Measurements from ENCODE around the gene CA4. TPM values are rescaled to one million over a fixed set of nuclear protein-coding genes. Genes with fewer than 3 reads are reported as not detected.

Gene CA4
- total RNA-seq, 3 donors from 2014 or later, result 177 to 725 (median 673) TPM

DNA sequence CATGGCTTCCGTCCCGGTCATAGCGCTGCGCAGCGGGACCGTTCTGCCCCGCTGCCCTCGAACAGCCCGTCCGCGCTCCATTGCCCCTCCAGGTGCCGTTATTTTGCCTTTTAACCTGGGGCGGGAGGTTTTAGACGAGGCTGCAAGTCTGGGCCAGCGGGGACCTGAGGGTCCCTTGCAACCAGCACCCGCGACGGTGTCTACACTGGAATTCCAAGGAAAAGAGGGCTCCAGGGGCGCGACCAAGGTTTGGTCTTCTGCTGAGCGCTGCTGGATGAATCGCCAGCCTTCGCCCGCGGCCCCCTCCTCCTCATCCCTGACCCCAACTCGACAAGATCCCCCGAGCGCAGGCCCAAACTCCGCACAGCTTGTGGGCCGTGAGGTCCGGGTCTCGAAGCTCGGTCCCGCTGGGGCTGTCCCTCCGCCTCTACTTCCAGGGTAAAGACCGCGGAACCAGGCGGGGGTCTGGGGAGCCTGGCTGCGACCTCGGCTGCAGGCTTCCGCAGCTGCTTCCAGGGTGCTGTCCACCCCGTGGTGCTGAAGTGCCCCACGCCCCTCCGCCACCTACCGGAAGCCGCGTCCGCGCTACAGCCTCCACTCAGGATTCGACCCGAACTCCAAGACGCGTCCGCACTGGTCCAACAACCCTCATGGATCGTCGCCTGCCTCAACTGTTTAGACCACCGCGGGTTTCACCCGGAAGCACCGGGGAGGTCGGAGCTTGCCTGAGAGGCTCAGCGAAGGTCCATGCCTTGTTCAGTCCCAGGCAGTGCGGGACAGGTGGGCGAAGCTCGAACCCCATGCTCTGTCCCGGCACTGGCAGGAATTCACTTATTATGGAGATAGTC is 10.1 kb upstream of the CA4 start:
- ATAC-seq (peak; percentile 54), DNase-seq (peak; percentile 72 to 85 (median 84))
- intact Hi-C loops (cut with DNase I, micrococcal nuclease), result no loop called here
- Histone ChIP-seq H3K4me3 (no peak overlapping the region), H3K9me3 (no peaks in the 10 kb centered on the region), H3K36me3 (ENCODE audit: low read depth) (no peaks in the 10 kb centered on the region), H3K4me1 (ENCODE audit: low read depth) (peaks cover 25% of the 10 kb centered on the region)
- TF ChIP-seq CTCF (IDR thresholded peaks at IDR 0.05), result peak; percentile 59

- TF ChIP-seq CTCF (IDR thresholded peaks at IDR 0.05), result no peak
- Histone ChIP-seq H3K4me1 (ENCODE audit: low read depth) (peaks cover 24% of the 10 kb centered on the region), H3K4me3 (no peak overlapping the region), H3K36me3 (ENCODE audit: low read depth) (no peaks in the 10 kb centered on the region), H3K9me3 (no peaks in the 10 kb centered on the region)
- DNase-seq, result peak in 1 of 3 donors; percentile 62
- intact Hi-C loops (cut with DNase I, micrococcal nuclease), result no loop called here
- peak; percentile 6 for ATAC-seq
Observed at GRCh38 chr17:60141111-60142018, 8.4 kb upstream of the CA4 start.

DNA sequence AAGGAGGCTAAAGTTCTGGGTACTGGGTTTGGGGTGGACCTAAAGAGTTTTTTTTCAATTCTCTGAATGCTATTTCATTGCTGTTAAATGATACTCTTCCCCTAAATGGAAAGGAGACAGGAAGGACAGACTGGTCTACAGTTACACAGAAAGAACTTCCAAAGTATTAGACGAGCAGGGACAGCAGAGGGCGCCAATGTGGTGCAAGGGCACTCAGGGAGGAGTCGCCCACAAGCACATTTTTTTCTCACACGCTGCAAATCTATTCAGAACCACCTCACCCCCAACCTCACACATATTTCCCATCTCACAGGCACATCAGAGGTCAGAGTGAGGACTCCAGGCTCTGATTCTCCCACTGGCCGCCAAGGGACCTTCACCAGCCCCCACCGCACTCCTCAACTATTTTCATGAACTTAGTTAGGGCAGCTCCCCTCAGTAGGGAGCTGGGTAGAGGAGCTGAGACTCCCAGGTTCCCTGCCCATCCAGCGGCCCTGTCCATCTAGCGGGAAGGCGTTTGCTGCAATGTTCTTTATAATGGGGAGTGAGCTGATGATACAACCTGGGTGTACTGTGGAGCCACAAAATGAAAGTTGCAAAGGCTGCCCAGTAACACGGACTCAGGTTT is 6.8 kb upstream of the CA4 start:
- intact Hi-C loops (cut with DNase I, micrococcal nuclease), result no loop called here

DNA sequence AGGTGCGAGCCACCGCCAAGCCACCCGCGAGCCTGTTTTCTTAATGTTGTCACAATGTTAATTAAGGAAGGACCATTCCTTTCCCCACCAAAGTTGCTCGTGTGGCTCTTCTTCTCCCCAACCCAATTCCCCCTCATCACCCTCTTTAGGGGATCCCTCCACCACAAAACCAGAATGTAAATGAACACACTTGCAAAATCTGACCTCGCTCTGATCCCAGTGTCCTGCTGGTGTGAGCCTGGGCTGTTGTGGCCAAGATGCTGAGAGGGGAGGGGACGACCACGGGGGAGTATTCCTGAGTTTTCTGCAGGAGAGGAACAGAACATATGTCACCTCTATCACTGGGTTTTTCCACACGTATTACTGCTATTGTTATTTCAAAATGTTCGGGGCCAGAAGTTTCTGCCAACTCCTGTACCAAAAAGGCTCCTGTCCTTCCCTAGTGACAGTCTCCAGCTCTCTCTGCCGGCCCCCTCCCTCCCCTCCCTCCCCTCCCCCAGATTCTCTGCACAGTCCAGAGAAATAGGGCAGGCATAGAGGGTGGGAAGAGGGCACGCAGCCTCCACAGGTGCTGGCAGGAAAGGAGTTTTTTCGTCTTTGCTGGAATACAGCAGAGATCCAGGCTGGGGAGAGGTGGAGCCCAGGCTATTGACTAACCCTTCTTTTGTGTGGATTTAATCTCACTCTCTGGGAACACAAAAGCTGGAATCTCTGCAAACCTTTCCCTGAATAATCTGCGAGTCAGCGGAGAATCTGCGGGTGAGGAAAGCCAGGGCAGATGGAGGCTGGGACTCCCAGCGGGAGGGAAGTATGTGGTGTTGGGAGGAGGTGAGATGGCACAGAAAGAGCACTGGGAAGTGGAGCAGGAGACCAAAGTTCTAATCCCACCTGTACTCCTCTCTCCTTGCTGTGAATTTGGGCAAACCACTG is 4.5 kb upstream of the CA4 start:
- intact Hi-C loops (cut with DNase I, micrococcal nuclease), result no loop called here
- TF ChIP-seq CTCF (IDR thresholded peaks at IDR 0.05), result no peak
- DNase-seq, result peak in 1 of 3 donors; percentile 14

More for the DNA sequence above, 6.8 kb upstream of the CA4 start:
- ATAC-seq (peak; percentile 75), DNase-seq (peak; percentile 81 to 97 (median 87))
- Histone ChIP-seq H3K9me3 (no peaks in the 10 kb centered on the region), H3K4me1 (ENCODE audit: low read depth) (peaks cover 24% of the 10 kb centered on the region), H3K36me3 (ENCODE audit: low read depth) (no peaks in the 10 kb centered on the region), H3K4me3 (no peak overlapping the region)
- peak; percentile 41 for TF ChIP-seq CTCF (IDR thresholded peaks at IDR 0.05)

More for the DNA sequence above, 4.5 kb upstream of the CA4 start:
- no peak for ATAC-seq
- Histone ChIP-seq H3K4me3 (no peak overlapping the region), H3K4me1 (ENCODE audit: low read depth) (peaks cover 21% of the 10 kb centered on the region), H3K9me3 (no peaks in the 10 kb centered on the region), H3K36me3 (ENCODE audit: low read depth) (no peaks in the 10 kb centered on the region)
